Caco-2 (cell line): ENCODE data around the gene FBXL5. TPM values are rescaled to one million over a fixed set of nuclear protein-coding genes. Genes with fewer than 3 reads are reported as not detected.

ENCODE experiments used
- BruUV-seq: library from RNA; stranded (reverse); fragments of 400-500 nt; replicated peaks from 2 replicates; lab custom pipeline; 2021; lab: Mats Ljungman, UMichigan
- CTCF ChIA-PET: fragments of 300-600 bp; sonication (Branson Sonifier 250); formaldehyde crosslinking; loops from one replicate; lab custom pipeline; 2022; ENCODE audit warnings: antibody characterized with exemption; lab: Charles Lee
- POLR2A ChIA-PET: fragments of 300-600 bp; sonication (Branson Sonifier 250); formaldehyde crosslinking; loops from one replicate; lab custom pipeline; 2022; ENCODE audit warnings: antibody characterized with exemption; lab: Charles Lee
- DNase-seq, 2 experiments: peaks; one replicate each; pipeline versions ENCODE4 v3.0.0 to v3.0.0-alpha.2; 2020 to 2022
- H3K27me3 ChIP-seq: replicated peaks from 2 replicates; pipeline ENCODE4 v1.6.0; 2011; ENCODE audit warnings: low read length; ENCODE audit not compliant: control insufficient read depth, insufficient read depth
- H3K36me3 ChIP-seq: 2 replicates; pipeline ENCODE4 v1.5.1; 2011; ENCODE audit warnings: low read length; ENCODE audit not compliant: control insufficient read depth, insufficient read depth
- H3K4me1 ChIP-seq: fragments of 250-450 bp; sonication (Bioruptor Pico); 2 replicates; pipeline ENCODE4 v1.5.1; 2020; ENCODE audit warnings: mild to moderate bottlenecking
- H3K4me3 ChIP-seq: 2 replicates; pipeline ENCODE4 v1.5.1; 2011; ENCODE audit warnings: low read depth, mild to moderate bottlenecking, control low read depth, low read length
- H3K9me3 ChIP-seq: fragments of 250-450 bp; sonication (Bioruptor Pico); 2 replicates; pipeline ENCODE4 v1.5.1; 2020; ENCODE audit warnings: mild to moderate bottlenecking, moderate library complexity
- H3K27ac Mint-ChIP-seq: one replicate; pipeline ENCODE4 v1.8.0; 2022; ENCODE audit warnings: mixed read lengths; ENCODE audit not compliant: unreplicated experiment
- H3K27me3 Mint-ChIP-seq: one replicate; pipeline ENCODE4 v1.8.0; 2022; ENCODE audit warnings: mixed read lengths; ENCODE audit not compliant: insufficient read depth, unreplicated experiment
- H3K36me3 Mint-ChIP-seq: one replicate; pipeline ENCODE4 v1.8.0; 2022; ENCODE audit warnings: mild to moderate bottlenecking, mixed read lengths; ENCODE audit not compliant: insufficient read depth, unreplicated experiment
- H3K4me1 Mint-ChIP-seq: one replicate; pipeline ENCODE4 v1.8.0; 2022; ENCODE audit warnings: low read depth, mixed read lengths; ENCODE audit not compliant: unreplicated experiment
- H3K4me3 Mint-ChIP-seq: one replicate; pipeline ENCODE4 v1.8.0; 2022; ENCODE audit warnings: mild to moderate bottlenecking, moderate library complexity, mixed read lengths; ENCODE audit not compliant: unreplicated experiment
- H3K9me3 Mint-ChIP-seq: one replicate; pipeline ENCODE4 v1.8.0; 2022; ENCODE audit warnings: mixed read lengths; ENCODE audit not compliant: unreplicated experiment
- CTCF ChIP-seq, 2 experiments: fragments of 200-600 bp in 1 of 2; IDR thresholded peaks; 1 replicate in 1 of 2; 2 replicates in 1 of 2; pipeline versions ENCODE4 v1.5.1 to v1.8.0; 2011 to 2022; ENCODE audit warnings: antibody characterized with exemption in 1 of 2, control low read depth in 1 of 2, inconsistent platforms in 1 of 2, low read depth in 1 of 2, low read length in 1 of 2, mild to moderate bottlenecking in 1 of 2, moderate library complexity in 1 of 2; ENCODE audit not compliant: insufficient read depth in 1 of 2, severe bottlenecking in 1 of 2, unreplicated experiment in 1 of 2
- intact Hi-C: fragments of 100-400 bp; cut with micrococcal nuclease; formaldehyde crosslinking; loops from one replicate; pipeline ENCODE4 v1.10.0; 2022; ENCODE audit not compliant: unreplicated experiment
- total RNA-seq: library from RNA; stranded (reverse); gene quantifications from 2 replicates; pipeline ENCODE4 v1.2.3, GENCODE V29; 2022

FBXL5 gene
- total RNA-seq, 1 experiment from 2014 or later, result 29.1 TPM

GRCh38 chr4:15563871-15564270 lies 91.3 kb downstream of the FBXL5 start:
- Mint-ChIP-seq H3K9me3 (no peaks in the 10 kb centered on the region), H3K27me3 (no peaks in the 10 kb centered on the region), H3K36me3 (peaks cover 5% of the 10 kb centered on the region), H3K27ac (no peak overlapping the region), H3K4me1 (no peaks in the 10 kb centered on the region), H3K4me3 (no peak overlapping the region)
- ChIA-PET POLR2A (no interaction called here), CTCF (no interaction called here)
- no peaks in the 10 kb centered on the region; the same call in 1 of the 2 replicates for H3K36me3 ChIP-seq
- no peak overlapping the region for H3K4me3 ChIP-seq
- no peaks in the 10 kb centered on the region for H3K9me3 ChIP-seq
- H3K27me3 ChIP-seq, result no peaks in the 10 kb centered on the region
- intact Hi-C loops, result no loop called here
- TF ChIP-seq CTCF (IDR thresholded peaks at IDR 0.05; ENCODE audit: insufficient read depth in 1 of 2, low read depth in 1 of 2, low read length in 1 of 2, severe bottlenecking in 1 of 2, unreplicated experiment in 1 of 2), result no peak
- no peak for DNase-seq
- no peaks in the 10 kb centered on the region for H3K4me1 ChIP-seq
- no TSS peak for BruUV-seq

DNA sequence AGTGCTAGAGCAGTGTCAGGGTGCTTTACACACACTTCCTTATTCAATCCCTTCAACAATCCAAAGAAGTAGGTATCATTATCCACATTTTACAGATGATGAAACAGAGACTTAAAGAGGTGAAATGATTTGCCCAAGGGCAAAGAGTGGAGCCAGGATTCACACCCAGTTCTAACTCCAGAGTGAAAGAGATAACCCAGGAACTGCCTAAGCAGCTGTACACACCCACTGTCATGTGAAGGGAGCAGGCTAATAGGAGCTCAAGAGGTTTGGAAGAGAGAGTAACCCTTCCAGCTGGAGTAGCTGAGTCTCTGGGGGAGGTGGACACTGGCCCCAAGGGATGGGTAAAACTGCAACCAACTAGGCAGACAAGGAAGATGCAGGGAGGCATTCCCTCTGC lies 92.5 kb downstream of the FBXL5 start:
- POLR2A ChIA-PET, result no interaction called here

DNA sequence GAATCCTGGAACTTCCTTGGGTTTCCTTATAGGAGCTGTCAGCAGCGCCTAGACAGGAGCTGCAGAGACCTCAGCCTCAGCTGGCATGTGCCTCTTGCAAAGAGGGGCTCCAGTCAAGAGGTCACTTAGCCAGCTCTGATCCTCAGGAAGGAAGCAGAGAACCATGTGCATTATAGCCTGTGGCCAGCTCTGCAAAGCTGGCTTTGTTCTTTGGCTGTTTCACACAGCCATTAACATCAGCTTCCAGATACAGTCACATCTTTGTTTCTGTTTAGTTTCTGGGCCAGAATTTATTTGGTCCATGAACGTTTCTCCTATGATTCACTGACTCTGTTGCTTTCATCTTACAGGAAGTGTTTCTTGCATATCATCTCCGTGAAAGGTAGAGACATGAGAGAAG lies 93.0 kb downstream of the FBXL5 start:
- no TSS peak for BruUV-seq
- CTCF ChIA-PET, result no interaction called here
- peaks cover 5% of the 10 kb centered on the region for H3K36me3 Mint-ChIP-seq

More for the DNA sequence above, 92.5 kb downstream of the FBXL5 start:
- Histone ChIP-seq H3K4me3 (no peak overlapping the region), H3K27me3 (no peaks in the 10 kb centered on the region), H3K4me1 (0 out of 2 replicates have a peak, but pooled peaks cover 4% of the 10 kb centered on the region), H3K36me3 (no peaks in the 10 kb centered on the region), H3K9me3 (no peaks in the 10 kb centered on the region)
- TF ChIP-seq CTCF (IDR thresholded peaks at IDR 0.05; ENCODE audit: insufficient read depth in 1 of 2, low read depth in 1 of 2, low read length in 1 of 2, severe bottlenecking in 1 of 2, unreplicated experiment in 1 of 2), result no peak
- H3K4me3 Mint-ChIP-seq, result no peak overlapping the region
- CTCF ChIA-PET, result no interaction called here
- peaks cover 10% of the 10 kb centered on the region for H3K4me1 Mint-ChIP-seq
- no TSS peak for BruUV-seq
- no peaks in the 10 kb centered on the region for H3K27me3 Mint-ChIP-seq
- H3K27ac Mint-ChIP-seq, result no peak overlapping the region
- DNase-seq, result no peak
- no peaks in the 10 kb centered on the region for H3K9me3 Mint-ChIP-seq
- peaks cover 5% of the 10 kb centered on the region for H3K36me3 Mint-ChIP-seq
- intact Hi-C loops, result no loop called here

More for the DNA sequence above, 93.0 kb downstream of the FBXL5 start:
- Histone ChIP-seq H3K9me3 (no peaks in the 10 kb centered on the region), H3K36me3 (no peaks in the 10 kb centered on the region), H3K27me3 (no peaks in the 10 kb centered on the region), H3K4me3 (no peak overlapping the region), H3K4me1 (0 out of 2 replicates have a peak, but pooled peaks cover 4% of the 10 kb centered on the region)
- Mint-ChIP-seq H3K9me3 (no peaks in the 10 kb centered on the region), H3K27me3 (no peaks in the 10 kb centered on the region), H3K27ac (no peak overlapping the region), H3K4me3 (no peak overlapping the region), H3K4me1 (peaks cover 12% of the 10 kb centered on the region)
- TF ChIP-seq CTCF (IDR thresholded peaks at IDR 0.05; ENCODE audit: insufficient read depth in 1 of 2, low read depth in 1 of 2, low read length in 1 of 2, severe bottlenecking in 1 of 2, unreplicated experiment in 1 of 2), result no peak
- no peak for DNase-seq
- intact Hi-C loops, result no loop called here
- POLR2A ChIA-PET, result no interaction called here
